ENCODE measurements around the gene ODAPH. TPM values are rescaled to one million over a fixed set of nuclear protein-coding genes. Genes with fewer than 3 reads are reported as not detected.

ODAPH gene
- total and polyA plus RNA-seq, 2 of the 4 experiments (the other 2 are of a cell fraction): not detected

- ChIA-PET CTCF (no interaction called here), POLR2A (ENCODE audit: unreplicated experiment) (no interaction called here)
- H3K56ac ChIP-seq (ENCODE audit: extremely low read depth, insufficient read depth, low read length): no peak overlapping the region
- no peaks in the 10 kb centered on the region for H4K20me1 ChIP-seq (ENCODE audit: insufficient read depth, low read length)
- no peak overlapping the region for H2AK9ac ChIP-seq (replicated peaks; ENCODE audit: low read depth, low read length, poor library complexity)
- H4K91ac ChIP-seq (ENCODE audit: insufficient read depth, low read depth, low read length): no peak overlapping the region
- intact Hi-C loops (cut with micrococcal nuclease) (no loop called here), dilution Hi-C loops (cut with HindIII; ENCODE audit: low sequenced_read_pairs, unreplicated experiment) (no loop called here), in situ Hi-C loops (cut with MboI; ENCODE audit: low sequenced_read_pairs) (no loop called here)
- no peak overlapping the region for H2AK5ac ChIP-seq (ENCODE audit: low read depth, low read length)
- DNase-seq: no peak
- no peak overlapping the region for H4K5ac ChIP-seq (ENCODE audit: low read depth, low read length)
- H3K9ac ChIP-seq (ENCODE audit: low read depth, low read length): no peak overlapping the region
- ATAC-seq (ENCODE audit: low read depth): no peak
- no peaks in the 10 kb centered on the region for H3K36me3 ChIP-seq (ENCODE audit: control insufficient read depth, insufficient read depth, low read length)
- H3K4me1 ChIP-seq (ENCODE audit: control insufficient read depth, insufficient read depth, low read length): no peaks in the 10 kb centered on the region
- H3K79me1 ChIP-seq (ENCODE audit: low read depth in 1 of 2, low read length in 2 of 2): no peaks in the 10 kb centered on the region
- H4K8ac ChIP-seq (ENCODE audit: low read depth in 2 of 2, low read length in 2 of 2): no peak overlapping the region
- no peaks in the 10 kb centered on the region for H3K9me1 ChIP-seq (ENCODE audit: insufficient read depth, low read length)
- no peak overlapping the region for H2BK5ac ChIP-seq (ENCODE audit: low read depth, low read length, poor library complexity, severe bottlenecking)
- no peaks in the 10 kb centered on the region for H3K9me3 ChIP-seq (ENCODE audit: control insufficient read depth, insufficient read depth, low read length)
- H3K4ac ChIP-seq (ENCODE audit: low read depth, low read length): no peak overlapping the region
- H2BK120ac ChIP-seq (ENCODE audit: low read depth, low read length): no peak overlapping the region
- H2AFZ ChIP-seq (replicated peaks; ENCODE audit: low read length, poor library complexity): no peak overlapping the region
- no peak overlapping the region for H3K14ac ChIP-seq (replicated peaks; ENCODE audit: low read depth, low read length)
- no peak overlapping the region for H2BK20ac ChIP-seq (ENCODE audit: low read depth, low read length)
- WGBS, 2 experiments (ENCODE audit: extremely low coverage in 2 of 2, insufficient read length in 1 of 2): 75% methylated on average over 7 of the region's 11 CpGs; no CpG with 5 or more reads in 1 of the 2 experiments
- no peak overlapping the region for H3K18ac ChIP-seq (ENCODE audit: low read depth, low read length)
- no peak overlapping the region for H2BK15ac ChIP-seq (ENCODE audit: low read depth, low read length)
- peaks cover 8% of the 10 kb centered on the region for H3K27me3 ChIP-seq (ENCODE audit: control insufficient read depth, insufficient read depth, low read length)
- no peak overlapping the region for H3K4me2 ChIP-seq (ENCODE audit: low read depth, low read length)
- no peak overlapping the region for H3K23ac ChIP-seq (ENCODE audit: low read depth, low read length)
- TF ChIP-seq SMC3 (IDR thresholded peaks at IDR 0.05; ENCODE audit: low read depth, low read length) (no peak), MAFK (IDR thresholded peaks at IDR 0.05; ENCODE audit: low read depth, low read length) (no peak), NFE2L2 (IDR thresholded peaks at IDR 0.05; ENCODE audit: low read depth, low read length) (no peak), BHLHE40 (IDR thresholded peaks at IDR 0.05; ENCODE audit: low read depth, low read length) (no peak), MAZ (IDR thresholded peaks at IDR 0.05; ENCODE audit: borderline replicate concordance, low read depth, low read length) (no peak), ELK1 (IDR thresholded peaks at IDR 0.05; ENCODE audit: borderline replicate concordance, low read depth, low read length) (no peak), CHD1 (IDR thresholded peaks at IDR 0.05; ENCODE audit: low read depth, low read length) (no peak), FOS (IDR thresholded peaks at IDR 0.05; ENCODE audit: low read depth, low read length) (no peak), RCOR1 (IDR thresholded peaks at IDR 0.05; ENCODE audit: insufficient replicate concordance, low read length) (no peak), CTCF (conservative IDR thresholded peaks at IDR 0.05; ENCODE audit: low read depth, low read length) (no peak), RAD21 (IDR thresholded peaks at IDR 0.05; ENCODE audit: low read length) (no peak), MXI1 (IDR thresholded peaks at IDR 0.05; ENCODE audit: borderline replicate concordance, low read depth, low read length) (no peak), RFX5 (IDR thresholded peaks at IDR 0.05; ENCODE audit: low read depth, low read length) (no peak), CEBPB (IDR thresholded peaks at IDR 0.05; ENCODE audit: low read depth, low read length) (no peak), POLR2A (IDR thresholded peaks at IDR 0.05; ENCODE audit: low read depth, low read length) (no peak)
- TF ChIP-seq, protein P1, sequence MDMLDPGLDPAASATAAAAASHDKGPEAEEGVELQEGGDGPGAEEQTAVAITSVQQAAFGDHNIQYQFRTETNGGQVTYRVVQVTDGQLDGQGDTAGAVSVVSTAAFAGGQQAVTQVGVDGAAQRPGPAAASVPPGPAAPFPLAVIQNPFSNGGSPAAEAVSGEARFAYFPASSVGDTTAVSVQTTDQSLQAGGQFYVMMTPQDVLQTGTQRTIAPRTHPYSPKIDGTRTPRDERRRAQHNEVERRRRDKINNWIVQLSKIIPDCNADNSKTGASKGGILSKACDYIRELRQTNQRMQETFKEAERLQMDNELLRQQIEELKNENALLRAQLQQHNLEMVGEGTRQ (IDR thresholded peaks at IDR 0.05; ENCODE audit: low read depth, low read length): no peak
- H3K4me3 ChIP-seq (ENCODE audit: insufficient read depth, low read depth, low read length): no peak overlapping the region
- BruUV-seq (replicated peaks): no TSS peak
- H3K27ac ChIP-seq (ENCODE audit: insufficient read depth, low read length): no peak overlapping the region
These were observed 8.2 kb downstream of the ODAPH start for GRCh38 chr4:75564023-75564422.
